Left lobe of liver (tissue), 2 donors: ENCODE measurements around the gene DENND2A. TPM values are rescaled to one million over a fixed set of nuclear protein-coding genes. Genes with fewer than 3 reads are reported as not detected.
"Not testable (repeated sequence)": the region's sequence is repeated elsewhere in the genome, so short reads cannot be mapped to it uniquely, and the experiment has no call there.

Source experiments
- ATAC-seq: fragments of 200-7000 bp; cut with Tn5 transposase; one replicate; pipeline ENCODE4 v1.9.1; 2020; ENCODE audit warnings: mild to moderate bottlenecking, moderate library complexity
- DNase-seq: peaks from one replicate; pipeline ENCODE4 v3.0.0-alpha.2; 2020; ENCODE audit warnings: low spot score
- total RNA-seq: library from RNA; stranded (reverse); gene quantifications from one replicate; pipeline ENCODE4 v1.2.1, GENCODE V29; 2021
- donor health status: DM: no; HTN: no; CAD: no; lungs with moderate emphysema.
- donor health status: DM: no; HTN: yes; CAD: no.

DENND2A gene, protein sequence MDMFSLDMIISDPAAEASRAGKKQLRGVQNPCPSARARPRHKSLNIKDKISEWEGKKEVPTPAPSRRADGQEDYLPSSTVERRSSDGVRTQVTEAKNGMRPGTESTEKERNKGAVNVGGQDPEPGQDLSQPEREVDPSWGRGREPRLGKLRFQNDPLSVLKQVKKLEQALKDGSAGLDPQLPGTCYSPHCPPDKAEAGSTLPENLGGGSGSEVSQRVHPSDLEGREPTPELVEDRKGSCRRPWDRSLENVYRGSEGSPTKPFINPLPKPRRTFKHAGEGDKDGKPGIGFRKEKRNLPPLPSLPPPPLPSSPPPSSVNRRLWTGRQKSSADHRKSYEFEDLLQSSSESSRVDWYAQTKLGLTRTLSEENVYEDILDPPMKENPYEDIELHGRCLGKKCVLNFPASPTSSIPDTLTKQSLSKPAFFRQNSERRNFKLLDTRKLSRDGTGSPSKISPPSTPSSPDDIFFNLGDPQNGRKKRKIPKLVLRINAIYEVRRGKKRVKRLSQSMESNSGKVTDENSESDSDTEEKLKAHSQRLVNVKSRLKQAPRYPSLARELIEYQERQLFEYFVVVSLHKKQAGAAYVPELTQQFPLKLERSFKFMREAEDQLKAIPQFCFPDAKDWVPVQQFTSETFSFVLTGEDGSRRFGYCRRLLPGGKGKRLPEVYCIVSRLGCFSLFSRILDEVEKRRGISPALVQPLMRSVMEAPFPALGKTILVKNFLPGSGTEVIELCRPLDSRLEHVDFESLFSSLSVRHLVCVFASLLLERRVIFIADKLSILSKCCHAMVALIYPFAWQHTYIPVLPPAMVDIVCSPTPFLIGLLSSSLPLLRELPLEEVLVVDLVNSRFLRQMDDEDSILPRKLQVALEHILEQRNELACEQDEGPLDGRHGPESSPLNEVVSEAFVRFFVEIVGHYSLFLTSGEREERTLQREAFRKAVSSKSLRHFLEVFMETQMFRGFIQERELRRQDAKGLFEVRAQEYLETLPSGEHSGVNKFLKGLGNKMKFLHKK
- 2.5 TPM for total RNA-seq

DNA sequence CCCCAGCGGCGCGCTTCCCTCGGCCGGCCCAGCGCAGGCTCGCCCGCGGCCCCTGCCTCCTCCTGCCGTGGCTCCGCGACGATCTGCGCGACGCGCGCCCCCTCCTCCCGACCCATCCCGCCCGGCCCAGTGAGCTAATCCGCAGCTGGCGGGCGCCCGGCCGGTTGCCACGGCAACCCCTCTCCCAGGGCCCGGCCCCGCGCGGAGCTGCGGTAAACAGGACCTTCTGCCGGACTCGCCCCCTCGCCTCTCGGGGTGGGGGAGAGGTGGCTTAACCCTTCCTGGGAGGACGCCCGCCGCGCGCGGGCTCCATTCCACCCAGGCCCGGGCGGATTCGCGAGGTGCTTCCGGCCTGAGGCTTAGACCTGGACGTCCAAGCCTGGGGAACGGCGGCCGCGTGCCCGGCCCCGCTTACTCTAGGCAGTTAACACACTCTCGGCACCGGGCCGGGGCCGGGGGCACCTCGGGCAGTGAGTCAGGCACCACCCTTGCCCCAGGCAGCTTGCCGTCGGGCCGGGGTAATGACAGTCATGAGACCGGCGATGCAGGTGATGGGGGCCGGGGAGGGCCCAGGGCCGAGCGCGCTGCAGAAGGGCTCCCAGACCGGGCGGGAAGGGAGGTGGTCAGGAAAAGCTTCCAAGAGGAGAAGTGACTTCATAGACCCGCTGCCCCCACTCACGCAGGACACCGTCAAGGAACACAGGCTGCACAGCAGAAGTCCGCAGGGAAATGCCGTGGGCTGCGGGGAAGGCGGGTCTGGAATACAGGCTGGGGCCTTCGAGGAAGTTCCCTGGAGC, at the start of gene DENND2A:
TSS of gene DENND2A (minus strand) at position 87 of the 797 bp plus-strand sequence. CDS start 38,416 bp downstream, outside the sequence.
- ATAC-seq (peak; percentile 53), DNase-seq (no peak)

DNA sequence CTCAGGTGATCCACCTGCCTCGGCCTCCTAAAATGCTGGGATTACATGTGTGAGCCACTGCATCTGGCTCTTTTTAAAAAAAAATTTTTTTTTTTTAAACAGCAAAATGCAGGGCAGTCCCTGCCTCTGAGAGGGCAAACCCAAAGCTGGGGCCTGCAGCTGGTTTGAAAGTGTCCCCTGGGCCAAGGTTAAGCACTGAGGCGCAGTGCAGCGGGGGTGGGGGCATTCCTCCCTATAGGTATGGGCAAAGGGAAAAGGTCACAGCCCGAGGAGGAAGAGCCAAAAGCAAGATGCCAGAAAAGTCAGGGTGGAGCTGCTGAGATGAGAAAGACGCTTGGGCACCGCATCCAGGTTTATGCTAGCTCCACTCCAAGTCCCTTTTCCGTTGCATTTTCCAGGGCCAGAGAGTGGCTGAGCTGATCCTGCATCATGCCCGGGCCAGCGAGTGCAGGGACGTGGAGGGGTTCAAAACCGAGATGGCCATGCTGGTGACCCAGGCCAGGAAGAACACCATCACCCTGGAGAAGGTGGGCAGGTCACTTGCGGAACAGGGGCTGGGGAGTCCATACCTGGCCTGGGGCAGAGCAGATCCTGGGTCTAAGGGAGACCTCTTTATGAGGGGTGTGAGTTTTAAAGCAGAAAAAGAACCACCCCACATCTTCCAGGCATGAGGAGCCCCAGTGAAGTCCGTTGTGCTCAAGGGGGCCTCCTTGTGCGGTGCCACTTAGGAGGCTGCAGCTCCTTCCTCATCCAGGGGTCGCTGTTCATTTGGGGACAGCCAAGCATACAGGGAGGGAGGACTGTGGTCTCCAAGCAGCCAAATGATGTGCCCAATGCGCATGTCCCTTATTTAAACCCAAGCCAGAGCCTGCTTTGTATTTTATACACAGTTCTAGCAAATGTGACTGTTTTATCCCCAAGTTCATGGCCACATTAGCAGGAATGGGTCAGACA, 48.9 kb upstream of the DENND2A start:
- ATAC-seq (no peak), DNase-seq (no peak)

DNA sequence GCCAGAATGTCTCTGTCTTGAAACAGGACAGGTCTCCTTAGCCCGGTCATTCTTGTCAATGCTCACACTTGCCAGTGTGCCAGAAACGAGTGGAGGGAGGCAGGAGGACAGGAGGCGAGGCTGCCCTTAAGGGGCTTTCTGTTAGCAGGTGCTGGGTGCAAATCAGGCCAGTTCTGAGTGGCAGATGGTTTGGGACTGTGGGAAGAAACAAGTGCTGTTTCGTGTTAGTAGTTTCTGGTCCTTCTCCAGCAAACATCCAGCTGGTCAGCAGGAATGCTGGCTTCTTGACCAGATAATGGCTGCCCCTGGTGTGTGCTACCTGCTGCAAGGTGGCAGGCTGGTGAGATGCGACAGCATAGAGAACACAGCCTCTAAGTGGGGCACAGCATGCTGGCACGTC, 47.7 kb upstream of the DENND2A start:
- no peak for DNase-seq
- ATAC-seq, result no peak

DNA sequence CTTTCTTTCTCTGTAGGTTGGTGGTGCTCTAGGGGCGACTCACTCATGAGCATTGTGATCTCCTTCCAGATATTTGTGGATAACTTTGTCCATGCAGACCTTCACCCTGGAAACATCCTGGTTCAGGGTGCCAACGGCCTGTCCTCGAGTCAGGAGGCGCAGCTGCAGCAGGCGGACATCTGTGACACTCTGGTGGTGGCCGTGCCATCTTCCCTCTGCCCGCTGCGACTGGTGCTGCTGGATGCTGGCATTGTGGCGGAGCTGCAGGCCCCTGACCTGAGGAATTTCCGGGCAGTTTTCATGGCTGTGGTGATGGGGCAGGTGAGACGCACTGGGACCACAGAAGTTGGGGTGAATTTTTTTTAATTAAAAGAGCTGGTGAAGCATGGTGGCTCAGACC, 46.3 kb upstream of the DENND2A start:
- DNase-seq, result no peak

DNA sequence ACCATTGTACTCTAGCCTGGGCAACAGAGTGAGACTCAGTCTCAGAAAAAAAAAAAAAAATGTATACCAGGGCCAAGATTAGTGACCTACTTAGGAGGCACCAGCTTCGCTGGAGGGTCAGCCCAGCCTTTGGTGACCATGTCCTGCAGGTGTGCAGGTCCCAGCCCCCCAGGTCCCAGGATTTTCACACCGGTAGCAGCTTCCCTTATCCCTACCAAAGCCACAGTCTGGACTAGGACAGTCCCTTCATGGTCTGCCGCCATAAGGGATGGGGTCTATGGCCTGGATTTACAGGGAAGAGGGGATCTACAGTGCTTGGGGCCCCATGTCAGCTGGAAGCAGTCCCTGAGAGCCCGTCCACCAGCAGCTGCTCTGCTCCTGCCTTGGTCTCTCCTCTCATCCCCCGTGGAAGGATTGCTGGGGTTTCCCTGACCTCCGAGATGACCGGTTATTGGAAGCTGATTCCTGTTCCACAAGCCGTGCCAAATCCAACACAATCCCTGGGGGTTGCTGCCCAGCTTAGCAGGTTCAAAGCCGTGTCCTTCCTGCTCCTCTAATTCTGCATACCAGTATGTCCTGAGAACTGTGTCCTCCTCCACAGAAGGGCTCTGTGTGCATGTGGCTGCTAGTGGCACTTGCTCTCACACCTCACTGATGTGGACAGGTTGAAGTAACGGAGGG, 44.9 kb upstream of the DENND2A start:
- ATAC-seq (peak; percentile 76), DNase-seq (no peak)

More for the DNA sequence above, 46.3 kb upstream of the DENND2A start:
- no peak for ATAC-seq

DNA sequence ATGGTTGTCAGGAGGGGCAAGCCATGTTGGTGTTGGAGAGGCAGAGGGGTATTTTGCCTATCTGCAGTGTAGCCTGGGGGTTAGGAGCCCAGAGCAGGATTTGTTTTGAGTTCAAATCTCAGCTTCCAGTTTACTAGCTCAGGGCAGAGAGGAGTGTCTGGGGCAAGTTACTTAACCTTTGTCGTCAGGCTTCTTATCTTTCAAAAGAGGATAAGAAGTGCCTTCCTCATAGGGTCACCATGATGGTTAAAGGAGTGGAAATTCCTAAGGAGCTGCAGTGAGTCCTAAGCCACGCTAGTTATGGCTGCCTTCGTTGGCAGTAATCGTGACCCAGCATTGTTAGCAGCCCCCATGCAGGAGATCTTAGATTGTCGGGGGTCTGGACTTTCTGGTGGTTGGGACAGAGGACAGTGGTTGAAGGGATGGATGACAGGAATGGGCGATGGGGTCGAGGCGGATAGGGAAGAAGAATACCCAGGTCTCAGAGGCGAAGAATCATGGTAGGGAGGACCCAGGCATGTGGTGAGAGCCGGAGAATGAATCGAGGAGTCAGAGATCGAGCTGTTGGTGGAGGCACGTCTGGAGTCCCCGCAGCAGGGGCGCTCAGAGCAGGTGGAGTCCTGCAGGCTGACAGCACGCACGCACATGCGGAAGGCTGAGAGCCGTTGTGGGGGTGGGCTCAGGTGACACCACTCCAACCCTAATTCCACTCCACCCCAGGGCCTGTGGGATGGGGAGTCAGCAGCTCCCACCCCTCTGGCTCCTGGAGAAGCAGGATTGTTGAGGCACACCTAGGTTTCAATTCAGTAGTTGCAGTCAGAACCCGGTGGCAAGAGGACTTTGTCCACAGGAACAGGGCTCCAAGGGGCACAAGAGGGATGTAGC, 43.7 kb upstream of the DENND2A start:
- no peak for DNase-seq
- ATAC-seq, result no peak

DNA sequence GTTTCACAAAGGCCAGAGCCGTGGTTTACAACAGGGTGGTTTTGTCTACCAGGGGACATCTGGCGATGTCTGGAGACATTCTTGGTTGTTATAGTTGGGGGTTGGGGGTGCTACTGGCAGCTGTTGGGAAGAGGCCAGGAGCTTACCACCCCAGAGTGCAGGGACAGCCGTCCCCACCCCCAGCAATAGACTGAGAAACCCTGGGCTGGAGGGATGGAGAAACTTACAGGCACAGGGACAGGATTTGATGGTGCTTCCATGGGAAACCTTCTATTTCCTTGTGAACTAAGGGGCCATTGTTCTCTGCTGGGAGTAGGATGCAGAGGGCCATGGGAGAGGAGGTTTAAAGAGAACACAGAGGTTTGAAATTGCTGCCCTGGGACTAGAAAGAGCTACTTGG, 43.0 kb upstream of the DENND2A start:
- no peak for ATAC-seq
- DNase-seq, result peak; percentile 18

DNA sequence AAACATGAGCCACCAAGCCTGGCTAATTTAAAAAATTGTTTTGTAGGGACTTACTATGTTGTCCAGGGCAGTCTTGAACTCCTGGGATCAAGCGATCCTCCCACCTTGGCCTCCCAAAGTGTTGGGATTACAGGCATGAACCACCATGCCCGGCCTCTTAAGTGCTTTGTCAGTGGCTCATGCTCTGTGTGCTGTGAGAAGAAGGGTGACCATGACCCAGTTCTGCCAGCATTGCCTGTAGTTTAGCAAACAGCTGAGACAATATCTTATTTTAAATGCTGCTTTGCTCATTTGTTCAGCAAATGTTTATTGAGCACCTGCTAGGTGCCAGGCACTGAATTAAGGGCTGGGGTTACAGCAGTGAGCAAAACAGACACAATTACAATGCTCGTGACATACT, 41.2 kb upstream of the DENND2A start:
- ATAC-seq (no peak), DNase-seq (no peak)

DNA sequence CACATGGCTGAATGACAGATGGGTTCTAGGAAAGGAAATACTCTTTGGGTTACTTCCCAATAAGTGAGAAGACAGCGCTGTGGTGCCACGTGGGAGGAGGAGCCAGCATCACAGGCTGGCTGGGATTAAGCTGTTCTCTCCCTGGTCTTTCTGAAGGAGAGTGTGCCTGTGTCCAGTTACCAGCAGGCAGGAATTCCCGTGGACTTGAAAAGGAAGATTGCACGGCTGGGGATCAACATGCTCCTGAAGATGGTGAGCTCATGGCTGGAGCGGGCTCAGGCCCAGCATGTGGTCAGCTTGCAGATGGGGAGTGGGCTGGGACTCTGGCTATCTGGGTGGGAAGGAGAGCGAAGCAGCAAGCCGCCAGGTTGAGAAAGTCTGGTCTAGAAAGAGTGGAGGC, 40.3 kb upstream of the DENND2A start:
- DNase-seq (no peak), ATAC-seq (no peak)

DNA sequence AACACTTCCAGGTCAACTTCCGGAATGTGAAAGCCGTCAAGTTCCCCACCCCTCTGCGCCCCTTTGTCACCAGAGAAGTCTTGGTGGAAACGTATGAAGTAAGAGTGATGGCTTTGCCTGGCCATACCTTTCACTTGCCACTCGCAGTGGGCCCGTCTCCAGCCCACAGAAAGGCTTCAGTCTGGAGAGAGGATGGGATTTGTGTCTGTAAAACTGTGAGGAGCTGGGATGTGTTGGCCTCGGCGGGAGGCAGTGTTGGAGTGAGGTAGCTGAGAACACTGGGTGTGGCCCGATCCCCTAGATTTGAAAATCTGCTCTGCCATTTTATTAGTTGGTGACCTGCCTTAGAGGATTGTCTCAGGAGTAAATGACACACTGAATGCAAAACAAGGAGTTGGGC, 38.6 kb upstream of the DENND2A start:
- DNase-seq (no peak), ATAC-seq (no peak)

DNA sequence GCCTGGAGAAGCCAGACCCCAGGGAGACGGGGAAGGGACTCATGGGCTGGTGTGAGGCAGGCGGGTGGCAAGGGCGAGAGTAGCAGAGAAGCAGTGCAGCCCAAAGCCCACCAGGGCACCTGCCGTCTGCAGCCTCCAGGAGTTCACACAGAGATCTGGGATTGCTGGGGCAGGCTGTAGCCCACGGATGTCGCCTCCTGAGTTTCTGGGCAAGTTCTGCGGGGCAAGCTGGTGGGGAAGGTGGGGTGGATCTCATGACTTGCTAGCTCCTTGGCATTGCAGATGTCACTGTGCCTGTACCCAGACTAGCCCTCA, 38.2 kb upstream of the DENND2A start:
- no peak for ATAC-seq
- no peak for DNase-seq

DNA sequence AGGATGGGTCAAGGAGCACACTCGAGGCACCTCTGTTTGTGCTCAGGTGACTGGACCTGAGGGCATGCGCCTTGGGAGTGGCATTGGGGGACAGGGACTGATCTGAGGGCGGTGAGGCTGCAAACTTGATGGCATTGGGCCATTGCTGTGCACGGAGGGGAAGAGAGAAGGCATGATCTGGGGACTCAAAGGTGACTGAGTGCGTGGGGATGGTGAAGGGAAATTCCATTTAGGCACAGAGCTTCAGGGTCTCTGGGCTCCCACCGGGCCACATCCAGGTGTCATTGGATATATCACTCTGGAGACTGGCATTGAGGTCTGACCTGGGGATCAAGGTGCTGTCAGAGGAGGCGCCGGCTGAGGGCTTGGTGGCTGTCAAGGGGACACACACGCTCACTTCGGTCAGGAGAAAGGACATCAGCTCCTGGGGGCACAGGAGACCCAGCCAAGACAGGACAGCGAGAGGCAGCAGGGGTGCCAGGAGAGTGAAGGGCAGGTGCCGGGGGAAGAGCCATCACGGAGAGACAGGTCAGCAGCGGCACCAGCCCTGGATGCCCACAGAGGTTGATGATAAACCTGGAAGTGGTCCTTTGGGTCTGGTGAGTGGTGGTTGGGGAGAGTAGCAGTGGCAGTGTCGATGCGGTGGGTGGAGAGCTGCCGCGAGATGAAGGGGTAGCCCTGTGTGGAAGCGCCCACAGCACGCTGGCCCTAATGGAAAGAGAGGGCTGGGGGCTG, 37.6 kb upstream of the DENND2A start:
- DNase-seq (no peak), ATAC-seq (no peak)

DNA sequence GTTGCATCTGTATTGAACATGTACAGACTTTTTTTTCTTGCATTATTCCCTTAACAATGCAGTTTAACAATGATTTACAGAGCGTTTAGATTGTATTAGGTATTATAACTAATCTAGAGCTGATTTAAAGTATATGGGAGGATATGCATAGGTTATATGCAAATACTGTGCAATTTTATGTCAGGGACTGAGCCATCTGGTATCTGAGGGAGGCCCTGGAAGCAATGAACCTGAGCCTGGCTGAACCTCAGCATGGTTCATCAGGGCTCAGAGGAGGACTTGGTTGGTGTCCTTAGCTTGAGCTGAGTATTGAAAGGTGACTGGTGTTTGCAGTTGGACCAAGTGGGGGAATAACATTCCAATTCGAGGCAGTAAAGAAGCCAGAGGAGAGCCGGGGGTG, 36.9 kb upstream of the DENND2A start:
- ATAC-seq (no peak), DNase-seq (no peak)

DNA sequence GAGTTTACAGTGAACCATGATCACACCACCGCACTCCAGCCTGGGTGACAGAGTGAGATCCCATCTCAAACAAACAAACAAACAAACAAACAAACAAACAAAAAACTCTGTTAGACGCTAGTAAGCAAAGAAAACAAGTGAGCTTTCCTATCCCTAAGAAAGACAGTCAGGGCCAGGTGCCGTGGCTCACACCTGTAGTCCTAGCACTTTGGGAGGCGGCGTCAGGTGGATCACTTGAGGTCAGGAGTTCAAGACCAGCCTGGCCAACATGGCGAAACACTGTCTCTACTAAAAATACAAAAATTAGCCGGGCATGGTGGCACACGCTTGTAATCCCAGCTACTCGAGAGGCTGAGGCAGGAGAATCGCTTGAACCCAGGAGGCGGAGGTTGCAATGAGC, 36.3 kb upstream of the DENND2A start:
- DNase-seq, ATAC-seq: not testable (repeated sequence)

DNA sequence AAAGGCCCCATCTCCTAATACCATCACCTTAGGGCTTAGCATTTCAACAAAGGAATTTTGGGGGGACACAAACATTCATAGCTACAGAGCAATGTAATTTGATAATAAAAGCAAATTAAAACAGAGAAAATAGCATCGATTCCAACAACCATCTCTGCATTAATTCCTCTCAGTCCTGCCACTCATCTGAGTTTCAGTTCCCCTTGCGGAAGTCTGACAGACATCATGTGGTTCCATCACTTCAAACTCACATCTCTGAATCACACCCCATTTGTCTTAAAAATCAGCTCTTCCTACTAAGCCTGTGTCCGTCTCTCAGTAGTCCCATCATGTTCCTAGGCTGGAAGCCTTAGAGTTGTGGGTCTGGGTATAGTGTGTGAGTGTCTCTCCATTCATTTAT, 35.7 kb upstream of the DENND2A start:
- no peak for ATAC-seq
- no peak for DNase-seq

DNA sequence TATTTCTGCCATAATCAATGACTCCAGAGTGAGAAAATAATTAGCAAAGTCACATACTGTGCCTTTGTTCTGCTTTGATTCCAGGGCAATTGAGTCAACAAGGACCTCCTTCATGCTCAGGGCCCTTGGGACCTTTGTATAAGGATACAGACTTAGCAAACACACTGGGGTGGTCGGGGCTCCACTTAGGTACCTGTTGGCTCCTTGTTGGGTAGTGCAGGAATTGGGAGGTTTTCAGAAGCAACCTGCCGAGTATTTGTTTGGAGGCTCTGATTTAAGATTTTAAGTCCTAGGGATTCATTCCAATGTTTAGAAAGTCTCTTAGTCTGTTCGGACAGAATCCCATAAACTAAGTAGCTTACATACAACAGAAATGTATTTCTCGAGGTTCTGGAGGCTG, 35.1 kb upstream of the DENND2A start:
- ATAC-seq (no peak), DNase-seq (no peak)

DNA sequence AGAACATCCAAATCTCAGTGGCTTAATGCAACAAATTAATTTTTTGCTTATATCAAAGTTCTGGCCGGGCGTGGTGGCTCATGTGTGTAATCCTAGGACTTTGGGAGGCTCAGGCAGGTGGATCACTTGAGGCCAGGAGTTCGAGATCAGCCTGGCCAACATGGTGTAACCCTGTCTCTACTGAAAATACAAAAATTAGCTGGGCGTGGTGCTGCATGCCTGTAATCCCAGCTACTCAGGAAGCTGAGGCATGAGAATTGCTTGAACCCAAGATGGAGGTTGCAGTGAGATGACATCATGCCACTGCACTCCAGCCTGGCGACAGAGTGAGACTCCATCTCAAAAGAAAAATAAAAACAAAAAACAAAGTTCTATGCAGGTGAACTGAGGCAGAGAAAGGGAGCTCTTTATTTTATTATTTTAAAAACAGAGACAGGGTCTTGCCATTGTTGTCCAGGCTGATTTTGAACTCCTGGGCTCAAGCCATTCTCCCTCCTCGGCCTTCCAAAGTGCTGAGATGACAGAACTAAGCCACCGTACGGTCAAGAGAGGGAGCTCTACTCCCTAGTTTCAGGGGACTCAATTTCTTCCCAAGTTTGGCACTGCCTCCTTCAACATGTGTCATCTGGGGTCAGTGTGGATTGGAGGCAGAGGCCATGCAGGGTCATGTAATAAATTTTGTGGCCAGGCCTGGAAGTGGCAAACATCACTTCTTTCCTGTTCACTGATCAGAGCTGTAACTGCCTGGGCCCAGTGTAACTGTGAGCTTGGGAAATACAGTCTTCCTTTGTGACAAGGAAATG, 34.5 kb upstream of the DENND2A start:
- no peak for DNase-seq
- ATAC-seq, result peak; percentile 66
